ENCODE measurements around the gene GLIPR1. TPM values are rescaled to one million over a fixed set of nuclear protein-coding genes. Genes with fewer than 3 reads are reported as not detected.
"Not testable (repeated sequence)": the region's sequence is repeated elsewhere in the genome, so short reads cannot be mapped to it uniquely, and the experiment has no call there.

GLIPR1 gene
- total and polyA plus RNA-seq, 8 donors = 12.4 to 68.2 (median 13.8) TPM

- no peak overlapping the region for H3K27ac ChIP-seq
- no peak overlapping the region for H3K4me3 ChIP-seq
- DNase-seq (no peak), ATAC-seq (no peak)
- H3K36me3 ChIP-seq = no peaks in the 10 kb centered on the region
- intact Hi-C loops (cut with DNase I) = no loop called here
- H3K27me3 ChIP-seq = no peaks in the 10 kb centered on the region
- TF ChIP-seq CTCF (IDR thresholded peaks at IDR 0.05) = no peak
- peaks cover 0 to 12% of the 10 kb centered on the region in 2 donors for H3K9me3 ChIP-seq
- no peaks in the 10 kb centered on the region for H3K4me1 ChIP-seq
Observed at GRCh38 chr12:75439048-75439447, 41.5 kb upstream of the GLIPR1 start.

GRCh38 chr12:75439930-75440329, 40.6 kb upstream of the GLIPR1 start:
- no peaks in the 10 kb centered on the region for H3K27me3 ChIP-seq
- ATAC-seq (no peak), DNase-seq (no peak)
- no peak for TF ChIP-seq CTCF (IDR thresholded peaks at IDR 0.05)
- no peak overlapping the region for H3K27ac ChIP-seq
- H3K4me3 ChIP-seq = no peak overlapping the region
- H3K9me3 ChIP-seq = peaks cover 0 to 12% of the 10 kb centered on the region in 2 donors
- intact Hi-C loops (cut with DNase I) = no loop called here
- no peaks in the 10 kb centered on the region for H3K4me1 ChIP-seq
- H3K36me3 ChIP-seq = no peaks in the 10 kb centered on the region

GRCh38 chr12:75441687-75442449, 38.7 kb upstream of the GLIPR1 start:
- H3K4me1 ChIP-seq; H3K27ac ChIP-seq; H3K9me3 ChIP-seq; H3K36me3 ChIP-seq; ATAC-seq; intact Hi-C loops (cut with DNase I); DNase-seq; H3K27me3 ChIP-seq; H3K4me3 ChIP-seq: not testable (repeated sequence)

- H3K27me3 ChIP-seq; H3K4me3 ChIP-seq; H3K36me3 ChIP-seq; intact Hi-C loops (cut with DNase I); H3K4me1 ChIP-seq; H3K27ac ChIP-seq; DNase-seq; H3K9me3 ChIP-seq; ATAC-seq: not testable (repeated sequence)
Observed at GRCh38 chr12:75442454-75442853, 38.1 kb upstream of the GLIPR1 start.

- TF ChIP-seq CTCF (IDR thresholded peaks at IDR 0.05) = no peak
- Histone ChIP-seq H3K4me1 (no peaks in the 10 kb centered on the region), H3K27ac (no peak overlapping the region), H3K36me3 (no peaks in the 10 kb centered on the region), H3K9me3 (peaks cover 0 to 2% of the 10 kb centered on the region in 2 donors), H3K4me3 (no peak overlapping the region), H3K27me3 (no peaks in the 10 kb centered on the region)
- ATAC-seq = no peak
- DNase-seq = no peak
- intact Hi-C loops (cut with DNase I) = no loop called here
Observed at GRCh38 chr12:75443709-75444108, 36.8 kb upstream of the GLIPR1 start.

GRCh38 chr12:75444429-75445136, 36.0 kb upstream of the GLIPR1 start:
- Histone ChIP-seq H3K27me3 (no peaks in the 10 kb centered on the region), H3K36me3 (no peaks in the 10 kb centered on the region), H3K4me3 (no peak overlapping the region), H3K27ac (no peak overlapping the region), H3K4me1 (no peaks in the 10 kb centered on the region), H3K9me3 (peaks cover 0 to 2% of the 10 kb centered on the region in 2 donors)
- no peak for ATAC-seq
- TF ChIP-seq CTCF (IDR thresholded peaks at IDR 0.05) = no peak
- intact Hi-C loops (cut with DNase I) = no loop called here
- DNase-seq = no peak

- H3K27ac ChIP-seq; H3K4me1 ChIP-seq; H3K9me3 ChIP-seq; DNase-seq; H3K4me3 ChIP-seq; H3K36me3 ChIP-seq; H3K27me3 ChIP-seq; ATAC-seq; intact Hi-C loops (cut with DNase I): not testable (repeated sequence)
Observed at GRCh38 chr12:75445137-75445507, 35.4 kb upstream of the GLIPR1 start.
